GM18526 (cell line): ENCODE measurements around the gene CAVIN1.
A peak's percentile ranks its signal among the peaks of the same experiment; 100 is the strongest.

Source experiments
- POLR2A ChIP-seq: IDR thresholded peaks from 3 replicates; pipeline ENCODE4 v1.6.1; 2011; ENCODE audit not compliant: insufficient read length; ENCODE audit errors: extremely low read depth

Gene CAVIN1

GRCh38 chr17:42431758-42432161 lies 8.7 kb upstream of the CAVIN1 start:
- no peak for TF ChIP-seq POLR2A

GRCh38 chr17:42429726-42430447 lies 6.8 kb upstream of the CAVIN1 start:
- no peak for TF ChIP-seq POLR2A

- no peak for TF ChIP-seq POLR2A
Observed at GRCh38 chr17:42428141-42428944, 5.3 kb upstream of the CAVIN1 start.

GRCh38 chr17:42424991-42425610 lies 2.0 kb upstream of the CAVIN1 start:
- no peak for TF ChIP-seq POLR2A

GRCh38 chr17:42423766-42424165 lies 710 bp upstream of the CAVIN1 start:
- TF ChIP-seq POLR2A, result no peak

- TF ChIP-seq POLR2A, result no peak
Observed at GRCh38 chr17:42422412-42422957, 571 bp downstream of the CAVIN1 start.

GRCh38 chr17:42421507-42422338 lies 1.3 kb downstream of the CAVIN1 start:
- TF ChIP-seq POLR2A, result no peak

GRCh38 chr17:42421136-42421506 lies 1.9 kb downstream of the CAVIN1 start:
- no peak for TF ChIP-seq POLR2A

- peak; percentile 36 for TF ChIP-seq POLR2A
Observed at GRCh38 chr17:42414704-42415409, 8.2 kb downstream of the CAVIN1 start.

- TF ChIP-seq POLR2A, result no peak
Observed at GRCh38 chr17:42413464-42414040, 9.5 kb downstream of the CAVIN1 start.

GRCh38 chr17:42411905-42412679 lies 11.0 kb downstream of the CAVIN1 start:
- TF ChIP-seq POLR2A, result no peak

- TF ChIP-seq POLR2A, result no peak
Observed at GRCh38 chr17:42411361-42411760, 11.7 kb downstream of the CAVIN1 start.

- TF ChIP-seq POLR2A, result no peak
Observed at GRCh38 chr17:42410319-42410685, 12.8 kb downstream of the CAVIN1 start.
